ENCODE measurements around the gene MYPN.

DNA sequence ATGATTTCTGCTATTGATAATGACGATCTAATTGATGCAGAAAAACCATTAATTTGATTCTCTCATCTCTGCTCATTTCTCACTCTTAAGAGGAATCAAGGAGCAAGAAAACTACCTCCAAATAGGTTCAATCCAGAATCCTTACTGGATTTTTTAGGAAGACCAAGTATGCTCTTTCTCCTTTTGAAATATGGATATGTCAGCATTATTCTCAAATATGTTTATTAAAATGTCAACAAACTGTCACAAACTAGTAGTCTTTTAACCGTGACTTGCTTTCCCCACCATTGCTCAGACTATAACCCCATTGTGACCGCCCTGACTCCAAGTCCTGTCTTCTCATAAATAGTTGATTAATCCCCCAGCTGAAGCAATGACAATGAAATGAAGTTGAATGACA lies 123.8 kb downstream of the MYPN start:
- TF ChIP-seq, protein P1, sequence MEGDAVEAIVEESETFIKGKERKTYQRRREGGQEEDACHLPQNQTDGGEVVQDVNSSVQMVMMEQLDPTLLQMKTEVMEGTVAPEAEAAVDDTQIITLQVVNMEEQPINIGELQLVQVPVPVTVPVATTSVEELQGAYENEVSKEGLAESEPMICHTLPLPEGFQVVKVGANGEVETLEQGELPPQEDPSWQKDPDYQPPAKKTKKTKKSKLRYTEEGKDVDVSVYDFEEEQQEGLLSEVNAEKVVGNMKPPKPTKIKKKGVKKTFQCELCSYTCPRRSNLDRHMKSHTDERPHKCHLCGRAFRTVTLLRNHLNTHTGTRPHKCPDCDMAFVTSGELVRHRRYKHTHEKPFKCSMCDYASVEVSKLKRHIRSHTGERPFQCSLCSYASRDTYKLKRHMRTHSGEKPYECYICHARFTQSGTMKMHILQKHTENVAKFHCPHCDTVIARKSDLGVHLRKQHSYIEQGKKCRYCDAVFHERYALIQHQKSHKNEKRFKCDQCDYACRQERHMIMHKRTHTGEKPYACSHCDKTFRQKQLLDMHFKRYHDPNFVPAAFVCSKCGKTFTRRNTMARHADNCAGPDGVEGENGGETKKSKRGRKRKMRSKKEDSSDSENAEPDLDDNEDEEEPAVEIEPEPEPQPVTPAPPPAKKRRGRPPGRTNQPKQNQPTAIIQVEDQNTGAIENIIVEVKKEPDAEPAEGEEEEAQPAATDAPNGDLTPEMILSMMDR (IDR thresholded peaks at IDR 0.05), result no peak
- no peak for TF ChIP-seq EP300 (IDR thresholded peaks at IDR 0.05)
- TF ChIP-seq POLR2A (IDR thresholded peaks at IDR 0.05), result no peak
- TF ChIP-seq POLR2AphosphoS5 (IDR thresholded peaks at IDR 0.05), result no peak

All from suprapubic skin (tissue), 4 donors.